Stimulated activated CD8-positive, alpha-beta memory T cell treated with anti-CD3 and anti-CD28 coated beads, Interleukin-4, amount 100 ng/mL, for 4 hours (primary cell): ENCODE data around the gene FAM20A.
"Not testable (repeated sequence)": the region's sequence is repeated elsewhere in the genome, so short reads cannot be mapped to it uniquely, and the experiment has no call there.

Experiments
- DNase-seq, 2 donors: peaks; one replicate each; pipeline ENCODE4 v3.0.0-alpha.2; 2020; ENCODE audit warnings: low read depth in 2 of 2, low spot score in 1 of 2

FAM20A gene

GRCh38 chr17:68527314-68527713, 73.9 kb downstream of the FAM20A start:
- DNase-seq, result no peak

- DNase-seq, result no peak
Observed at GRCh38 chr17:68526548-68526947, 74.6 kb downstream of the FAM20A start.

GRCh38 chr17:68522266-68522665, 78.9 kb downstream of the FAM20A start:
- no peak for DNase-seq

DNA sequence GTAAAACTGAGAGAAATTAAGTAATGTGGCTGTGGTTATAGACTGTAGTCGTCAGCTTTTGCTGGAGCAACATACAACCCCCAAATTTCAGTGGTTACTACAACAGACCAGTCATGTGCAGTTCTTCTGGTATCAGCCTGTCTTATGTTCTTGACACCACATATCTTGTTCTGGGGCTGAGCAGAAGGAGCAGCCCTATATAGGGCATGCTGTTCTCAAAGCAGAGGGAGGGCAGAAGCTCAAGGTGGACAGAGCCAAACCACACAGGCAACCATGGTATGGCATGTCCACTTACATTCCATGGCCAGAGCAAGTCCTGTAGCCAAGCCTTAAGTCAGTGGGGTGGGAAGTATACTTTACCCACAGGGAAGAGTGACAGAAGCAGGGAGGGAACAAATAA, 81.3 kb downstream of the FAM20A start:
- no peak for DNase-seq

DNA sequence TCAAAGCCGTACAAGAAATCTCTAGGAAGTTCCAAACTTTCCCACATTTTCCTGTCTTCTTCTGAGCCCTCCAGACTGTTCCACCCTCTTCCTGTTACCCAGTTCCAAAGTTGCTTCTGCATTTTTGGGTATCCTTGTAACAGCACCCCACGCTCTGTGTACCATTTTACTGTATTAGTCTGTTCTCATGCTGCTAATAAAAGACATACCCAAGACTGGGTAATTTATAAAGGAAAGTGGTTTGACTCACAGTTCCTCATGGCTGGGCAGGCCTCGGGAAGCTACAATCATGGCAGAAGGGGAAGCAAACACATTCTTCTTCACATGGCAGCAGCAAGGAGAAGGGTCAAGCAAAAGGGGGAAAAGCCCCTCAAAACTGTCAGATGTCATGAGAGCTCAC, 82.1 kb downstream of the FAM20A start:
- not testable (repeated sequence) for DNase-seq

- DNase-seq, result no peak
Observed at GRCh38 chr17:68518063-68518815, 82.9 kb downstream of the FAM20A start.

- not testable (repeated sequence) for DNase-seq
Observed at GRCh38 chr17:68517605-68518004, 83.6 kb downstream of the FAM20A start.

DNA sequence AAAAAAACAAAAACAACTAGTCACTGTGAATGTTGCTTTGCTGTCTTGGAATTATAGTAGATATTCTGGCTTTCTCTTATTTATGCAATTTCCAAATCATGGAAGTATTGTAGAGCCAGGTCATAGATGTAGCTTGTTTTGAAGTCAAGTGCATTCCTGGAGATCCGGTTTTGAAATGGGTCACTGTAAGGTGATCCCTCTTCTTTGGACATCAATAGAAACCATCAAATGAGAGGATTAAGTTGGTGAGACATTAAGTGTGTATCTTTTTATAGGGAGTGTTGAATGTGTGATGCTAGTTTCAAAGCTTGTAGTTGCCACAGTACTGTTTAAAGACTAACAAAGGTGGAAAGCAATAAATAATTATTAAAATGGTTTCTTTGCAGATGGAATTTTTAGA, 84.4 kb downstream of the FAM20A start:
- no peak for DNase-seq

GRCh38 chr17:68514831-68515635, 86.1 kb downstream of the FAM20A start:
- DNase-seq, result no peak

- DNase-seq, result no peak
Observed at GRCh38 chr17:68513932-68514331, 87.2 kb downstream of the FAM20A start.

DNA sequence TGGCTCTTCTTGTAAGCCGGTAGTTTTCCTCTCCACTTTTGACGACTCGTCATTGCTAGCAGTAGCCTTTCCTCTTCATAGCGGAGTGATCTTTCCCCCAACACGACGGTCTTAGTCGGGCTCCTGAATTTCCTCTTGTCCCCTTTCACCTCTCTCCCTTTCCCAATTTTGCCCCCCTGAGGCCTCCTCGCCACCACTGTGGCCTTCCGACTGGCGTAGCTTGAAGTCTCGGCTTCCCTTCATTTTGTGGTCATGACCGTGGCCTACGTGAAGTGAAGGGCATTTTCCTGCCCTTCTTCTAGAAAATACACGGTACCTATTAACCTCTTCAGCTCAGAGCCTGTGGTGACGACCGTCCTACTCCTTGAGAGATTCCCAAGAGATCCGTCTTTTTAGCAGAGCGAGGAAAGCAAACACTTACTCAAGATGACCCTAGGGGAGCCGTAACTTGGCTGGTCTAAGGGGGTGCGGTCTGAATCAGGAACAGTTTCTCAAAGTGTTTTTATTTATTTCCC, 88.2 kb downstream of the FAM20A start:
- DNase-seq, result no peak

DNA sequence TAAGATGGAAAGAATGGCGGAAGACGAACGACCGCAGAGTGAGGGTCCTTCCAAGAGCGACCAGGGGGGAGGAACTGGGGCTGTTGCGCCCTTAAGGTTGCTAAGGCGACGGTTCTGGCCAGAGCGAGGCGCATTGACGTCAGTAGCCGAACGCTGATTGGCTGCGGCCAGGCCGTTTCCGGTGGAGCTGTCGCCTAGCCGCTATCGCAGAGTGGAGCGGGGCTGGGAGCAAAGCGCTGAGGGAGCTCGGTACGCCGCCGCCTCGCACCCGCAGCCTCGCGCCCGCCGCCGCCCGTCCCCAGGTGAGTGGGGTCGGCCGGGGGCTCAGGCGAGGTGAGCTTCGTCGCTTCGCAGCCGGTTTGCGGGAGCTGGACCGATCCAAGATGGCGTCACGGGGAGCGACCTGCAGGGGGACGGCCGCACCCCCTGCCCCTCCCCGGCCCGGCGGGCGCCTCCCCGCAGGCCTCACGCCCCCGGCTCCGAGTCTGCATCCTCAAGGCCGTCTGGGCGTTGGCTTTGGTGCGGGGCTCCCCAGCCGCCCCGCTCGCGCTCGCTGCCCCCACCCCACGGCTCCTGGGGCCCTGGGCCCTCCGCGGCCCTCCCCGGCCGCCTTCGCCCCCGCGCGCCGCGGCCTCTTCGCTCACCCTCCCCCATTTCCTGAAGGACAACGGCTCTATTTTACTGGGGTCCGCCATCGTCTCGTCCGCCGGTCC, 88.8 kb downstream of the FAM20A start, which contains the start of gene PRKAR1A:
Gene PRKAR1A (plus strand): TSS at position 184 of the 713 bp plus-strand sequence. CDS start 2,970 bp downstream, outside the sequence.
- DNase-seq, result peak; percentile 79 to 86

GRCh38 chr17:68511671-68512246, 89.4 kb downstream of the FAM20A start:
- DNase-seq, result peak; percentile 57 to 65

DNA sequence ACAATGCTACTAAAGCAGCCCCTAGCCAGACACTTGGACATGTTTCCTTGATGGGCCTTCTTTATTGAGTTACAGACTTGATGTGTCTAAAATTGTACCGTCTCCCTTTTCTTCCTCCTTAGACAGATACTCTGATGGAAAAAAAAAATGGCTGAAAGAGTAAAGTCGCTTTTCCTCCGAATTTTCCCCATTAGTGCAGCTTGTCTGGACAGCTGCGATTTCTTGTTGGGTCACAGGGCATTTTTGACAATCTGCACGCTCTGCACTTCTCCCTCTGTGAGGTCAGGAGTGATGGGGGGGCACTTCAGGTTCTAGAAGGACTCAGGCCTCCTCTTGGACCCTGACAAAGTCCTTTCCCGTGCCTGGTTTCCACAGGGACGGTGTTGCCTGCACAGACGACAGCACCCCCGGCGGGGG, 89.9 kb downstream of the FAM20A start:
- no peak for DNase-seq

DNA sequence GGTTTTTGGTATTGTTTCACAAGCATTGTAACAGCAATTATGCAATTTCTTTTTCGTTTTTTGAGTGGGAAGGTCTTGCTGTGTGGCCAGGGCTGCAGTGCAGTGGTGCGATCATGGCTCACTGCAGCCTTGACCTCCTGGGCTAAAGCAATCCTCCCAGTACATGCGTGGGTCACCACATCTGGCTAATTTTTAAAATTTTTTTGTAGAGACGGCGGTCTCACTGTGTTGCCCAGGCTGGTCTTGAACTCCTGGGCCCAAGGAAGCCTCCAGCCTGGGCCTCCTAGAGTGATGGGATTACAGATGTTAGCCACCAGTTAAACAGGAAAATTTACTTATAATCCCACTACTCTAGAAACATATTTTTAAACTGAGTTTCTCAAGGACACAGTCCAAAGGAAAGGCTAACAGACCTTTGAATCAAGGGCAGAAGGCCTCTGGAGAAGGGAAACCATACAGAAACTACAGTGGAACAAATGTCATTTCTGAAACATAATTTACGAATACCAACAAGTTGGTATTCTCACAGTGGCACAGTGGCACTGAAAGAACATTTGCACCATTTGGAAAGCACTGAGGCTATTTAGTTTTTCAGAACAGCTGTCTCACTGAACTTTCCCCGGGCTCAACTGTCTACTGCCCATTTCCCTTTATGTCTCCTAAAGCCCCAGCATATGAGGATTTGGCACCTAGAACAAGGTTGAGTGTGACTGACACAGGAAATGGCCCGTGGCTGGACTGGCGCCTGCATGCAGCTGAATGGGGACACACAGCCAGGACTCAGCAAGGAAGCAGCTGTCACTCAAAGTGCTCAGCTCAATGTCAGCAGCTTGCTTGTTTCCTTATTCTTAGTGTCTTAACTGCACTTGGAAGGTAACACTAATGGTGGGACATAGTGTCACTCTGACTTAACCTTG, 91.8 kb downstream of the FAM20A start:
- no peak for DNase-seq

DNA sequence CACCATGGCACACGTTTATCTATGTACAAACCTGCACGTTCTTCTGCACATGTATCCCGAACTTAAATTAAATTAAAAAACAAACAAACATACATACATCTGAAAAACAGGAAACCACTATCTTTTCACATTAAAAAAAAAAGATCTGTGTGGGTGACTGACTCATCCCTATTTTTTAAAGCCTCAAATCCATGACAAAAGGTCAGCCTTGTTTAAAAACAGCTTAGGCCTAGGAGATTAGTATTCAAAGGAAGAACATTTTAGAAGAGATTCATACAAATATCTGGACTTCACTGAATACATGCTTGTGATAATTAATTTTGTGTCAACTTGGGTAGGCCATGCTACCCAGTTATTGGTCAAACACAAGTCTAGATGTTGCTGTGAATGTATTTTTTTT, 93.6 kb downstream of the FAM20A start:
- DNase-seq, result no peak

GRCh38 chr17:68505951-68506350, 95.2 kb downstream of the FAM20A start:
- no peak for DNase-seq

- DNase-seq, result no peak
Observed at GRCh38 chr17:68501074-68501473, 100.1 kb downstream of the FAM20A start.

- DNase-seq, result no peak
Observed at GRCh38 chr17:68499587-68499986, 101.6 kb downstream of the FAM20A start.
